SU-DHL-6 (cell line): ENCODE results near the gene PTER.

Experiments
- CTCF ChIP-seq: fragments of 200-600 bp; sonication (generic); IDR thresholded peaks from one replicate; pipeline ENCODE4 v1.5.1; 2017; ENCODE audit warnings: antibody characterized with exemption, mild to moderate bottlenecking, low read length, moderate library complexity; ENCODE audit not compliant: insufficient read depth, poor library complexity, severe bottlenecking
- EZH2phosphoT487 ChIP-seq: fragments of 200-600 bp; sonication (generic), shearing (Covaris generic); conservative IDR thresholded peaks from 2 replicates; pipeline ENCODE4 v1.6.1; 2018; ENCODE audit warnings: mild to moderate bottlenecking, antibody characterized with exemption, low read length, moderate library complexity, mixed read lengths

GRCh38 chr10:16401416-16401815, 35.4 kb upstream of the PTER start:
- no peak for TF ChIP-seq CTCF
- no peak for TF ChIP-seq EZH2phosphoT487
